Measurements from ENCODE around the gene HS2ST1.
"Not testable (repeated sequence)": the region's sequence is repeated elsewhere in the genome, so short reads cannot be mapped to it uniquely, and the experiment has no call there.

The HS2ST1 gene

GRCh38 chr1:86914601-86914997, at the start of gene HS2ST1:
TSS of gene HS2ST1 (plus strand) at chr1:86914635.
- no peak for DNase-seq

GRCh38 chr1:86865973-86866637, 48.3 kb upstream of the HS2ST1 start:
- no peak for DNase-seq

- DNase-seq = no peak
These were observed 47.8 kb upstream of the HS2ST1 start for GRCh38 chr1:86866665-86867064.

- DNase-seq = not testable (repeated sequence)
These were observed 47.2 kb upstream of the HS2ST1 start for GRCh38 chr1:86867278-86867677.

- no peak for DNase-seq
These were observed 46.0 kb upstream of the HS2ST1 start for GRCh38 chr1:86868477-86868876.

GRCh38 chr1:86871001-86871400, 43.4 kb upstream of the HS2ST1 start:
- no peak for DNase-seq

GRCh38 chr1:86872086-86872485, 42.3 kb upstream of the HS2ST1 start:
- DNase-seq = no peak

- DNase-seq = no peak
These were observed 38.7 kb upstream of the HS2ST1 start for GRCh38 chr1:86875722-86876121.

- DNase-seq = no peak
These were observed 26.8 kb upstream of the HS2ST1 start for GRCh38 chr1:86887479-86888162.

GRCh38 chr1:86888327-86888726, 26.1 kb upstream of the HS2ST1 start:
- no peak for DNase-seq

- DNase-seq = not testable (repeated sequence)
These were observed 15.0 kb upstream of the HS2ST1 start for GRCh38 chr1:86899401-86899800.

- DNase-seq = no peak
These were observed 8.6 kb upstream of the HS2ST1 start for GRCh38 chr1:86905875-86906274.

GRCh38 chr1:86906419-86906818, 8.0 kb upstream of the HS2ST1 start:
- peak; percentile 5 for DNase-seq

- DNase-seq = no peak
These were observed 2.0 kb upstream of the HS2ST1 start for GRCh38 chr1:86912281-86912900.

GRCh38 chr1:86913399-86913895, 988 bp upstream of the HS2ST1 start:
- peak; percentile 26 for DNase-seq

GRCh38 chr1:86913896-86914600, 387 bp upstream of the HS2ST1 start, which contains the start of gene SELENOF:
TSS of gene SELENOF (minus strand) at chr1:86914126. CDS start at chr1:86914111, 15 bp downstream.
- DNase-seq = peak; percentile 99

GRCh38 chr1:86914998-86915736, 732 bp downstream of the HS2ST1 start:
- peak; percentile 50 for DNase-seq

GRCh38 chr1:86915737-86916235, 1.4 kb downstream of the HS2ST1 start:
- no peak for DNase-seq

- DNase-seq = no peak
These were observed 2.3 kb downstream of the HS2ST1 start for GRCh38 chr1:86916752-86917151.

- DNase-seq = no peak
These were observed 8.0 kb downstream of the HS2ST1 start for GRCh38 chr1:86922445-86922844.

- no peak for DNase-seq
These were observed 10.0 kb downstream of the HS2ST1 start for GRCh38 chr1:86924324-86924960.

- DNase-seq = no peak
These were observed 11.3 kb downstream of the HS2ST1 start for GRCh38 chr1:86925742-86926141.
